ENCODE measurements around the gene ZBTB34.

The ZBTB34 gene

DNA sequence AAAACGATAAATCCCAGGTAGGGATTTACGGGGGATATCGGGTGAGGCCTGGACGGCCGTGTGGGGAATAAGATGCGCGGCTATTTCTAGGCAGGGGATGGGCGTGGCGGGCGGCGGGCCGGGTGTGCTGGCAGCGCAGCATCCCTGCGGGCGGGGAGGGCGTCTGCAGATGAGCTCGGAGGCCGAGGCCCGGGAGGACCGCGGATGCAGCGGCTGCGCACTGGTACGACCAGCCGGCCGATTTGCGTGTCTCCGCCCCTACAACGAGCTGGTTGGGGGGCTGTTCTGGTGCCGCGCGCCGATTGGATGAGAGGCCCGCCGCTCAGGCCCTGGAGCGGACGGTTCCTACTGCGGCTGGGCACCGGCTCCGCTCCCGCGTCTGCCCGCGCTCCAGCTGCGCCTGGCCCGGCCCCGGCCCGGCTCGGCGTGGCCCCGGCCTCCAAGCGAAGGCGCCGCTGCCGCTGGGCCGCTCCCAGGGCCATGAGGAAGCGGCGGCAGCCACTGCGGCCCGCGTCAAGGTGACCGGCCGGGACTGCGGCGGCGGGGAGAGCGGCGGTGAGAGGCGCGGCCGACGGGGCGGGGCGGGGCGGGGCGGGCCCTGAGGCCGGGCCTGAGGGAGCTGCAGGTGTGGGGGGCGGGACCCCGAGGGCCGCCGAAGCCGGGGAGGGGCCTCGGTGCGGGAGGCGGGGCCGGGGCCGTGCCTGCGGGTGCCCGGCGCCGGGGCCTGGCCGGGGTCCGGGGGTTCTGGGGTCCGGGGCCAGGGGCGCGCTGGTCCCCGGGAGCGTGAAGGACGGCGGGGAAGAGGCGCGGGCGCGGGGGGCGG is 54.2 kb downstream of the ZBTB34 start, which contains the start of gene RALGPS1:
RALGPS1 (plus strand) TSS at position 325 of the 823 bp plus-strand sequence. CDS start 47,508 bp downstream, outside the sequence.
- H3K4me3 ChIP-seq (replicated peaks; ENCODE audit: low read depth, low read length) = peak within 1 kb of the TSS; percentile 34
- TF ChIP-seq CTCF (IDR thresholded peaks at IDR 0.05; ENCODE audit: low read length, missing control alignments) = no peak

DNA sequence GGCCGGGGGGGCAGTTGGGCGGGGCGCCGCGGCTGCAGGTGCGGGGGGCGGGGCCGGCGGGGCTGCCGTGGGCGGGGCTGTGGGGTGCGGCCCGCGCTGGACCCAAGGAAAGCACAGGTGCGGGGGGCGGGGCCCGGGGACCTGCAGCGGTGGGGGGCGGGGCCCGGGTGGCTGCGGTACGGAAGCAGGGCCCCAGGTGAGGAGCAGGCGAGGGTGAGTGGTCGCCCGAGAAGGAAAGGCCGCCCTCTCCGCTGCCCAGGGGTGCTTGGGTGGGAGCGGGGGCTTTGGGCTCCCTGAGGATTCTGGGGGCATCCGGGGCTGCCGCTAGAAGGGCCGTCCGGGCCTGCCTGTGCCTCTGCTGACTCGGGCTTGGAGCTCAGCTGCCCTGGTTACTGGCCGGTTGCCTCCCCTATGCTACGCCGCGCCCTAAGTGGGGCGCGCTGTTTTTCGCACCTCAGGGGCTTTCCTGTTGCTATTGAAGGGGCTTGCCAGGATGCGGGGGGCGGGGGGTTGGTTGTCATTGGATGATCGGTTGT is 54.9 kb downstream of the ZBTB34 start:
- DNase-seq (ENCODE audit: low read depth) = no peak
- H3K4me3 ChIP-seq (replicated peaks; ENCODE audit: low read depth, low read length) = no peak overlapping the region
- TF ChIP-seq CTCF (IDR thresholded peaks at IDR 0.05; ENCODE audit: low read length, missing control alignments) = no peak

More for the DNA sequence above, 54.2 kb downstream of the ZBTB34 start, which contains the start of gene RALGPS1:
- DNase-seq (ENCODE audit: low read depth) = peak; percentile 94

DNA sequence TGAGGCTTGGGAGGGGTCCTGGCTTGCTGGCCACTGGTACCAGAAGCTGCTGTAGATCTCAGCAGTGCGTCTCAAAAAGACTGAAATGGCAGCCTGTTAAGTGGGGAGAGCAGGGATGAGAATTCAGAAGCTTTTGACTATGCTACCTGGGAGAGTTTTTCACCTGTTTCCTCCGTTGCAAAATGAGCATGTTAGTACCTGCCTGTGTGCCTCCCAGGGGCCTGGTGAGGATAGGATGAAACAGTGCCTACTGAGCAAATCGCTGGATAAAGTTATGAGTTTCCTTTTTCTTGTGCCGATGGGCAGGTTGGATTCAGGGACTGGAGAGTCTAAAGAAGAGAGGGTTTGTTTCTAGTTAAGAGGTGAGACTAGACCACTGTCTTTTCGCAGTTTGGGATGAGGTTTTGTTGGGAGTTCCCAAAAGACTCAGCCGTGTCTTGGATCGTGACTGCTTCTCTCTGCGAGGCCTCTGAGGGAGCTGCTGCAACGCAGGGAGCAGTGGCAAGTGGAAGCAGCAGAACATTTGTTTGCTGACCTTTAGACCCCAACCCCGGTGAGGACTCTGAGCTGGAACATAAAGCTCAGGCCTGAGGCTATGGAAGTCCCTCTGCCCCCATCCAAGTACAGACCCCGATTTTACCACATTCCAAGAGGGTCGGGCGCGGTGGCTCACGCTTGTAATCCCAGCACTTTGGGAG is 55.6 kb downstream of the ZBTB34 start:
- TF ChIP-seq CTCF (IDR thresholded peaks at IDR 0.05; ENCODE audit: low read length, missing control alignments) = no peak
- DNase-seq (ENCODE audit: low read depth) = no peak
- H3K4me3 ChIP-seq (replicated peaks; ENCODE audit: low read depth, low read length) = no peak overlapping the region

DNA sequence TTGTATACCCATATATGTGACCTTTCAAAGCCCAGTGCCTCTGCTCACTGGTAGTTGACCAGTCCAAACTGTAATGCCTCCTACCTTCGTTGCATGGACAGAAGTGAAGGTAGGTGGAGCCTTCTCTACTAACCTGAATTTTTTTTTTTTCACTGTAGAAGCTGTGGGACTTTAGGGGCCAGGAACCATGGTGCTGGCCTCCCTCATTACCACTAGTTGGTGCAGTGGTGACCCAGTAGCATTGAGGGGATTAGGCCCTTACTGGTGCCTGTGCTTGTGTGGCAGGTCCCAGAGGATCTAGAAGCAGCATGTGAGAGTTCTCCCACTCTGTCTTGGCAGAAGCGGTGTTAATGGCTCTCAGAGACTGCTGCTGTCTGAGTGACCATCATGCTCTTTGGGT is 56.5 kb downstream of the ZBTB34 start:
- no peak for DNase-seq (ENCODE audit: low read depth)
- no peak for TF ChIP-seq CTCF (IDR thresholded peaks at IDR 0.05; ENCODE audit: low read length, missing control alignments)
- no peak overlapping the region for H3K4me3 ChIP-seq (replicated peaks; ENCODE audit: low read depth, low read length)

DNA sequence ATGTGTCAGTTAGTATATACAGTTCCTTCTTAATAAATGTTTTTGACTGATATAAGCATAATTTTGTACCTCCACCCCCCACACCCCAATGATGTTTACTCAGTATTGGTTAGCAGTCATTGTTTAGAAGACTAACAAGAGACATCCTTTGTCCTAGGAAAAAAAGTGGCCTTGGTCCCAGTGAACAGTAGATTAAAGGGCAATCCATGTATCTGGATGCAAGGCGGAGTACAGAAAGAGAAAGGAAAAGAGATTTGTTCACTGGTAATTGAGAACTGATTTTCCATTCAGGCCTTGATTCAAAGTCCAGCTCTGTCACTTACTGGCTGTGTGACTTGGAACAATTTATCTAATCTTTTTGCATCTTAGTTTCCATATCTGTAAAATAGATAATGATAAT is 58.8 kb downstream of the ZBTB34 start:
- H3K4me3 ChIP-seq (replicated peaks; ENCODE audit: low read depth, low read length) = no peak overlapping the region
- no peak for TF ChIP-seq CTCF (IDR thresholded peaks at IDR 0.05; ENCODE audit: low read length, missing control alignments)
- no peak for DNase-seq (ENCODE audit: low read depth)

DNA sequence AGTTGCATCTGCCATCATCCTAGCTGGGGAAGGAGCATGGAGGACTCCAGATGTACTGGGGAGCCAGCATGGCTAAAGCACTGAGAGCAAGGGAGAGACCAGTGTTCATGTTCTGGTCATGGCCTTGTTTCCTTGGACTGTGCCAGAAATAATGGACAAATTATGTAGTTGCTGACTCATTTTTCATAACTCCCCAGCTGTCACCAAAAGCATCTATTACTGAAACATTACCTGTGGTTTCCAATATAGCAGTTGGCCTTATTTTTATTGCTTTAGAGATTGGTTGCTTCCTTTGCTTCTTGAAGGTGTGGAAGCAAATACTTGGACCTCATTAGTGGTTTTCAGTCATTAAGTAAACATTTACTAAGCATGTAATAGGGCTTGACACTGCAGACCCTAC is 65.4 kb downstream of the ZBTB34 start:
- DNase-seq (ENCODE audit: low read depth) = no peak
- TF ChIP-seq CTCF (IDR thresholded peaks at IDR 0.05; ENCODE audit: low read length, missing control alignments) = no peak

More for the DNA sequence above, 65.4 kb downstream of the ZBTB34 start:
- H3K4me3 ChIP-seq (replicated peaks; ENCODE audit: low read depth, low read length) = no peak overlapping the region

All from fibroblast of pulmonary artery (primary cell).